ENCODE measurements around the gene CLIC5. TPM values are rescaled to one million over a fixed set of nuclear protein-coding genes. Genes with fewer than 3 reads are reported as not detected.

The CLIC5 gene
- total RNA-seq, 1 experiment from 2014 or later = not detected

DNA sequence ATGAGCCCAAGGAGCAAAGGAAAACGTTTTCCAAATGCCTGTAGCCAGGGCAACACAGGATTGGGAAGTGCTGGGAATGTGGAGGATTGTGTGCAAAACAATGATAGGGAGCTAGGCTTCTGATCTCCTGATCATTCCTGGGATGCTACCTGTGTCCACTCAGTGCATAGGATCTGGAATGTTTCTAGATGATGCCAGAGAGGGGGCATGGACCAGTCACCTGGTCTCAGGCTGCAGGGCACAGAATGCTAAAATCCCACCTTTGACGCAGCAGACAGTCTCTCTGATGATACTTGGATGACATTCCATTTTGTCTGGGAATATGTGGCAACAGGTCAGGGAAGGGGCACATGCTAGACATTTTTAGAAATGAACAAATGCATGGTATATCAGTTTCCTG, 128.9 kb downstream of the CLIC5 start:
- no peak for DNase-seq (ENCODE audit: low read depth)
- in situ Hi-C loops (cut with HindIII; ENCODE audit: low pct_unique_long_range_greater_than_20kb, low sequenced_read_pairs) = no loop called here

DNA sequence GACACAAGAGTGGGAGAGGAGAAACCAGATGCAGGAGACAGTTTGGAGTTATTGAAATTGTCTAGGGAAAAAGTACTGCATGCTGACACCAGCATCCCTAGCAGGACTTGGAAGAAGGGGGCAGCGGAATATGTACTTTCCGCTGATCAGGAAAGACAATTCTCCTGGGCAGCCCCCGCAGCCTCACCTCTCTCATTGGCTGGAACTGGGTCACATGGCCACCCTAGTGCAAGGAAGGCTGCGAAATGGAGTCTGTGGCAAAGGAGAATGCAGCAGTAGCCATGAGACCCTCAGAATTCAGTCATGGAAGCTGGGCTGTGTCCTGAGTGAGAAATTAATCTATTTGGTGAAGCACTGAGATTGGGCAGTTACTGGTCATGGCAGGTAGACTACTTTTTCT, 131.3 kb downstream of the CLIC5 start:
- no peak for DNase-seq (ENCODE audit: low read depth)
- in situ Hi-C loops (cut with HindIII; ENCODE audit: low pct_unique_long_range_greater_than_20kb, low sequenced_read_pairs) = no loop called here

DNA sequence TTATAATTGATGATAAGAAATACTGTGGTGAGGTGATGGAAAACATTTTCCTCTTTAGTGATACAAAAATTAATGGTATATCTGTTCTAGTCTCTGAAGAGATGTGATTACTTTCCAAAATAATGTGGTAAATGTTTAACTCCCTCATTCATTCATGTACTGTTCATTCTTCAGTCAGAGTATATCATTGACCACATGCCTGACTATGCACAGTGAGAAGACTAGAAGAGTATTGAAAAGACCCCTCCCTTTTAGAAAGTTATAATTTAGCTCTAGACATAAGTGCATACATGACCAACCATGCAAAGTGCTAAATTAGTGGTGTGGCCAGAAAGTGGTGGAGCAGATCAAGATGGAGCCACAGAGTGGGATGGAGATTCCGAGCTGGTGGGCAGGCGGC, 133.0 kb downstream of the CLIC5 start:
- in situ Hi-C loops (cut with HindIII; ENCODE audit: low pct_unique_long_range_greater_than_20kb, low sequenced_read_pairs) = no loop called here
- no peak for DNase-seq (ENCODE audit: low read depth)

DNA sequence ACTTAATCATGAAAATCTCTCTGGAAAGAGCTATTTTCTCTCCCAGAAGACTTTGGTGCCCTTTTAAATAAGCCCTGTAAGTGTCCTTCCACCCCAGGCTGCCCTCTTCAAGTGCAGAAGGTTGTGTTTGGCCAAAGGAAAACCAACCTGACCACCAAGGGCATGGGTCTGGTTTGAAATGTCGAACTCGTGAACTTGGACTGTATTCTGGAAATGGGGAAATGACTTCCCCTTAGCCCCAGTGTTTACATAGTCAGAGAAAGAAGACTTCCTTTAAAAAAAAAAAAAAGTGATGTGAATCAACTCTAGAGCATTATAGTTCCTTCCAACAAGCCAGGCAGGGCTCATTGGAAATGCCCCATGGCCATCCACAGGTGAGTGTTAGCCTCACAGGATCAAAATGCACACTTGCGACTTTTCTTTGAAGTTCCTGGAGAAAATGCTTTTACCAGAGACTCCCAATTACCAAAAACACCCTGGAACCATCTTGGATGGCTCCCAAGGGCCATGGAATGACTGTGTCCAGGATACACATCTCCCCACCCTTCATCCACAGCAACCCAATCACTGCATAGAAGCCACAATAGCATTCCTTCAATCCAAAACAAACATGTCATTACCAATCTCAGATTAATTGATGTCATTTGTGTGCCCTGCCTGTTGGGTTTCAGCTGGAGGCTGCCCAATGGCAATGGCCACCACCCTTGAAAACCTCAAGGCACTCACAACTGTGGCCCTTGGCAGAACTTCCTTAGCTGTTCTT, 133.8 kb downstream of the CLIC5 start:
- in situ Hi-C loops (cut with HindIII; ENCODE audit: low pct_unique_long_range_greater_than_20kb, low sequenced_read_pairs) = no loop called here
- DNase-seq (ENCODE audit: low read depth) = no peak

DNA sequence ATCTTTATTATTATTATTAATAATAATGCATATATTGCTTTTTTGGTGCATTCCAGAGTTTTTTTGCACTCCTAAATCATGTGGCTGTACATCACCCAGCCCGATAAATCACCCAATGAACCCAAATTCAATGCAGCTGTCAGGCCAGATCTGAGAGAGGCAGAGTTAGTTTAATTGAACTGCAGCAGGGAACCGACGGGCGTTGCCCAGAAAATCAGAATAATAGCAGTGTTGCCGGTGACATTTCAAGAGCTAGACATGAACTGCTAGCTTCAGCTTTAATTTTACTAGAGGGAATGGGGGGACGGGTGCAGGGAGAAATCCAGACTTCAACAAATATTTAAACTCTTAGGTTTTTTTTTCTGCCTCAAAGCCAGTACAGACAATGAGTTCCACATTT, 135.0 kb downstream of the CLIC5 start:
- DNase-seq (ENCODE audit: low read depth) = no peak
- in situ Hi-C loops (cut with HindIII; ENCODE audit: low pct_unique_long_range_greater_than_20kb, low sequenced_read_pairs) = no loop called here

DNA sequence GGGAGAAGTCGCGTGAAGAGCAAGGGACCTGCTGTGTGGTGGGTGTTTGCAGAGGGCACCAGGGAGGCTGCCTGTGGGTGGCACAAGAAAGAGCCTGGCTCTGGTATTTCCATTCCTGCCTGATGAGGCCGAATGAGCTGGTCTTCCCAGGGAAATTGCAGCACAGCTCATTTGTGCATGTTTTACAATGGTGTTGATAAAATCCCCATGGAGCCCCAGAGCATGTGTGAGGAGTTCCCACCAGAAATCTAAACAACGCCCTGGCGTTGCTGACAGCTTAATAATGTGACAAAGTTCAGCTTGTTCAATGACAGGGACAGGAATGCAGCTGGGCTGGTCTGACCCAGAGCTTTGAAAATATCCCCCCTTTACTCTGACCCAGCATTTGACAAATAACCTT, 135.5 kb downstream of the CLIC5 start:
- in situ Hi-C loops (cut with HindIII; ENCODE audit: low pct_unique_long_range_greater_than_20kb, low sequenced_read_pairs) = no loop called here

DNA sequence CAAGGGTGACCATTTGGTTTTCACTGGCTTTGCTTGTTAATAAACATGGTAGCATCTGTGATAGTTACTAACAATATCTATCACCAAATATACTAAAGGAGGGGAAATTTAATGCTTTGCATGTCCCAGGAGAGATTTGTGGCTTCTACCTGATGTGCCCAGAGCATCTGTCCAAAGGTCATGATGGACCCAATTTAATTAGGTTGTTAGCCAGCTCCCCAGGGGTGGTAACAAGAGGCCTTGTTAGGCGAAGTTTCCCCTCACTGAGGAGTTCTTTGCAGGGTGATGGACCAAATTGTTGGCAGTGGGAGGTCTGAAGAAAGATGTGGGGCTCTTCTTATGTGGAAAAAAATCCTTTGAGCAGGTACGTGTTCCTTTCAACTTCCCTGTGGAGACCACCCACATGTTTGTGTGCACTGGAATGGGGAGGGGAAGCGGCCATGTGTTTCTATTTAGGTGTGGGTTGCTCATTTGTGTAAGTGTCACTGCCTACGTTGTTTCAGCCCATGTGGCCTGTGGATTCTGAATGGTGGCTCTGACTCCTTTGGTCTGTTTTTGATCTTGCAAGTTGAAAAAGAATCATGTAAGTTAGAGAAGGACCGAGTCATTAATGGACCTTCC, 137.6 kb downstream of the CLIC5 start:
- no peak for DNase-seq (ENCODE audit: low read depth)
- in situ Hi-C loops (cut with HindIII; ENCODE audit: low pct_unique_long_range_greater_than_20kb, low sequenced_read_pairs) = no loop called here

More for the DNA sequence above, 135.5 kb downstream of the CLIC5 start:
- no peak for DNase-seq (ENCODE audit: low read depth)

DNA sequence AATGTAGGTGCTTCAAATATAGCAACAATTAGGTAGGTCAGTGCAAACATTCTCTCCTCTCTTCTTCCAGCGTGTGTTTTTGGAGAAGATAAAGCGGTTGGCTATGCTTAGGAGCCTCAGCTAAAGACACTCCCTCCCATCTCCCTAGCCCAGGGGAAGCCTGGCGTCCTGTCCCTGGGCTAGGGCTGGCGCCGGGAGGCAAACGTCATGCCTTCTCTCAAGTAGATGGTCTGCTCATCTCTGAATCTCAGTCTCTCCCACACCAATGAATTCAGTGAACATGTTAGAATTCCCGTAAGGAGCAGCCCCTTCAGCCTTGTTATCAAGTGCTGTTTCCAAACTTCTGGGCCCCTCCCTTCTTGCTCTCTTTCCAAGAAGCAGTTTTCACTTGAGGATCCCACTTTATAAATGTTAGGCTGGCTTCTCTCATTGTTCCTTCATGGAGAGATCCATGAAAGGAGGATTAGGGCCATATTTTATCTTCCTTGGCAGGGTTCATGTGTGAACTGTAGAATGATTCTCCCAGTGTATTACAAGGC, 142.8 kb downstream of the CLIC5 start:
- in situ Hi-C loops (cut with HindIII; ENCODE audit: low pct_unique_long_range_greater_than_20kb, low sequenced_read_pairs) = no loop called here
- no peak for DNase-seq (ENCODE audit: low read depth)

DNA sequence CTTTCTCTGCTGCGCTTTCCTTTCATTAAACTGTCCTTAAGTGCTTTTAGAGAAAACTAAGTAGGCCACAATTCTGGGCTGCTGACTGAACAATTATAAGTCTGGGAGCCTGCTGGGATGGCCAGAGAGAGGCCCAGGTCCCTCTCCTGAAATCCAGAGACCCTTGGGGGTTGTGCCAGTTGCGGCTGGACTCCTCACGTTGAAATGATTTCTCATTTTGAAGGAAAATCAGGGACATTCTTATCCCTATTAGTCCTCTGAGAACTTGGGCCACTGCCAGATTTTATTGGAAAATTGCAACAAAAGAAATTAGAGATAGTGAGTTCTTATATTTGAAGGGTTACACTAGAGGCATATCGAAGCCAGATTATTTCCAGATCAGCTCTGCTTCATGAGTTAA, 145.1 kb downstream of the CLIC5 start:
- in situ Hi-C loops (cut with HindIII; ENCODE audit: low pct_unique_long_range_greater_than_20kb, low sequenced_read_pairs) = no loop called here
- DNase-seq (ENCODE audit: low read depth) = no peak

DNA sequence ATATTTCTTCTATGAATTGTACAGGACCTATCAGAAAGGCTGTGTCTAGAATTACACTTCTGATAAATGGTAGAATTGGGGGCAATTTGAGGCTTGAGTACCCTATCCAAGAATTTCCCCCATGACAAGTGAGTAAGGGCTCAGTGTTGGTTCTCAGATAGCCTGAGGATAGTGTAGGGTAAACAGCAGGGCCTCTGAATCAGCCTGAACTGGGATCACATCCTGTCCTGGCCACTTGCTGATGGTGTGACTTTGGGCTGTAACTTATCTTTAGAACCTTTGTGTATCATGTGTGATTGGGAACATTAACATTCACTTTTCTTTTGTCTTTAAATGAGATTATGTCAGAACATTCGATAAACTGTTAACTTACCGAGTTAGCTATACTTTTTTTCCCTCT, 151.0 kb downstream of the CLIC5 start:
- in situ Hi-C loops (cut with HindIII; ENCODE audit: low pct_unique_long_range_greater_than_20kb, low sequenced_read_pairs) = no loop called here
- no peak for DNase-seq (ENCODE audit: low read depth)

DNA sequence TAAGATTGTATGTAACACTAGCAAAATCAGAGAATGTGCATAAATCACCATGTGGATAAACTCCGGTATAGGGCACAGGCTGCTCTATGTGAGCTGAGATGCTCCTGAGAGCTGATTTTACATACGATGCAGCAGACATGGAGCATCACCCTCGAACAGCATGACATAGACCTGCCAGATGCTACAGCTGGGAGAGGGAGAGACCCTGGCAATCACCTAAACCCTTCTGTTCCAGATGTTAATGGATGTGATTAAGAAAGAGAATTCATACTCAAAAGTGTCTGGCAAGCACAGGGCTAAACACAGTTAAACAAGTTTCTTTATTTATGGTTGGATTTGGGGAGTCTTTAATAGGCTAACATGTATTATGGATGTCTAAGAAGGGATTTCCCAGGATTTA, 157.0 kb downstream of the CLIC5 start:
- in situ Hi-C loops (cut with HindIII; ENCODE audit: low pct_unique_long_range_greater_than_20kb, low sequenced_read_pairs) = no loop called here
- DNase-seq (ENCODE audit: low read depth) = no peak

DNA sequence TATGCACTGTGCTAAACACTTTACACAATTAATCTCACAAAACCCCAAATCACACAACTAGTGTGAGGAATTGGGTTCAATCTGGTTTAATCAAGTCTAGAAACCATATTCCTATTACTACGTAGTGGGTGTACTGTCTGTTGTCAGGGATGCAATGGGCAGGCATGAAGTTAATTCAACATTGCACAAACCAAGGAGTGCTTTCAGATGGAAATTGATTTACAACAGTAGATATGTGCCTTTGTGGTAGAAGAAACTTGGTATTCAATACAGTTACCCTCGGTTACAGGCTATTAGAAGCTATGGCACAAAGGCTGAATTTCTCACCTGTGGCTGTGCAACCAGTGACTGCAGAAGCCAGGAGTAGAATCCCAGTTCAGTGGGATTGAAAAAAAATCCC, 157.8 kb downstream of the CLIC5 start:
- in situ Hi-C loops (cut with HindIII; ENCODE audit: low pct_unique_long_range_greater_than_20kb, low sequenced_read_pairs) = no loop called here
- DNase-seq (ENCODE audit: low read depth) = no peak

DNA sequence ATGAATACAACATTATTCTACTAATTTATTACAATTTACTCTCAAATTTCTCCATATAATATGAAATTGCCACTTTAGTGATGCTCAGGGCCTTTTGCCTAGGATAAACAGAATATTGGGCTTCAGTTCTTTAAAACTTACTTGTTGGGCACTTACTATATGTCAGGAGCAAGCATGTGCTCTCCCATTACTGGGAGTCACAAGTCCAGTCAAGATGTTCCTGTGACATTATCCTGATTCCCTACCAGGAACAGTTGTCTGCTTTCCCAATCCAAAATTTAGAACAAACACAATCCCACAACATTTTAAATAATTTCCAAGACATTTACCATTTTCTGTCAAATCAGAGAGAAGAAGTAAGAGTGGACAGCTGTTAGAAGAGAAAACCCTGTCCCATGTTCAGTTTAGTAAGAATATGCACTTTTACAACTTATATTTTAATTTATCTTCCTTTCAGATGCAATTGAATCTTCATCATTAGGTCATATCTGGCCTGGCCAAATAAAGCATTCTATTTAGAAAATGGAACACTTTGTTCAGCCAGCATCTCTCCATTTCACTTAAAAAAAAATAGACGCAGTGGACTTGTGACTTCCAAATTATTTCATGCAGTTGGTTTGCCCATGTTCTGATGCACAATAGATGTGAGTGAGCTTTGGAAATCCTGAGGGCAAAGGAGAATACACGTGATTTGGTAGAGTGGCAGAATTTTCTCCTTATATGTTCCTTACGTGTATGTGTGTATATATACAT, 159.8 kb downstream of the CLIC5 start:
- no peak for DNase-seq (ENCODE audit: low read depth)
- in situ Hi-C loops (cut with HindIII; ENCODE audit: low pct_unique_long_range_greater_than_20kb, low sequenced_read_pairs) = no loop called here

DNA sequence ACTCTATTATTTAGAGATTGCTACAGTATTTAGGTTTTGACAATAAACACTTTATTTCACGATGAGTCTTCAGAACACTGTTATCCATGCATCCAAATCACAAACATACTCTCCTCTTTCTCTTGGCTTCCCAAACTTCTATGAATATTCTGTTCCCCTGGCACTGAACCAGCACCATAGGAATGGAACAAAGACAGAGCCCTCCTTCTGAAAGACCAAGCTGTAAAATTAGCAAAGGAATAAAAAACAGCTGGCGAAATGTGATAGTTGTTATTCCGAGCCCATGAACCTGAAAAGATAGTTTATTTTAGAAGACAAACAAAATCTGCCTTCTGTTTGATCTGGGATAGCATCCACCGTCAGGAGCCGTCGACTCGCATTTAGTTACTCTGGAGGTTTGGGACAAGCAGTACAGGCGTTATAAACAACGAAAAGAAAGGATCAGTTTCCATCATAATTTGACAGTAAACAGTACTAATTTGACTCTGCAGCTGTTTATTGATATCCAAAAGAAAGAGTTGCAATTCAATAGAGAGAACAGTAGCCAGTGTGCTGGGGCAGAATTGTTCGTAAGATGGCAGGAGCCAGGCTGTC, 161.4 kb downstream of the CLIC5 start:
- in situ Hi-C loops (cut with HindIII; ENCODE audit: low pct_unique_long_range_greater_than_20kb, low sequenced_read_pairs) = no loop called here
- no peak for DNase-seq (ENCODE audit: low read depth)

DNA sequence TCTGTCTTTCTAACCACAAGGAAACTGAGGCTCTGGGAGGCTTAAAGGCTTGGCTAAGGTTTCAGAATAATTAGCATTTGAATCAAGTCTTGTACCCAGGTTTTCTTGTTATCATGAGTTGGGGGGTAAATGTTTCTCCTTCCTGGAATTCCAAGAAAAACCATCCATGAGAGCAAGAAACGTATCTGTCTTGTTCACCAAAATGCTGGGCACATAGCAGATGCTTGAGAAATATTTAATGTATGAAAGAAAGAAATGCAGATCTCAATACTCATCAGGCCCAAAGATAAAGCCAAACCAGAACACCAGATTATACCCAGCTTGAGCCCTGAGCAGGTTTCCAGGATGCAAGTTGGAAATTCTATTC, 164.6 kb downstream of the CLIC5 start:
- in situ Hi-C loops (cut with HindIII; ENCODE audit: low pct_unique_long_range_greater_than_20kb, low sequenced_read_pairs) = no loop called here

DNA sequence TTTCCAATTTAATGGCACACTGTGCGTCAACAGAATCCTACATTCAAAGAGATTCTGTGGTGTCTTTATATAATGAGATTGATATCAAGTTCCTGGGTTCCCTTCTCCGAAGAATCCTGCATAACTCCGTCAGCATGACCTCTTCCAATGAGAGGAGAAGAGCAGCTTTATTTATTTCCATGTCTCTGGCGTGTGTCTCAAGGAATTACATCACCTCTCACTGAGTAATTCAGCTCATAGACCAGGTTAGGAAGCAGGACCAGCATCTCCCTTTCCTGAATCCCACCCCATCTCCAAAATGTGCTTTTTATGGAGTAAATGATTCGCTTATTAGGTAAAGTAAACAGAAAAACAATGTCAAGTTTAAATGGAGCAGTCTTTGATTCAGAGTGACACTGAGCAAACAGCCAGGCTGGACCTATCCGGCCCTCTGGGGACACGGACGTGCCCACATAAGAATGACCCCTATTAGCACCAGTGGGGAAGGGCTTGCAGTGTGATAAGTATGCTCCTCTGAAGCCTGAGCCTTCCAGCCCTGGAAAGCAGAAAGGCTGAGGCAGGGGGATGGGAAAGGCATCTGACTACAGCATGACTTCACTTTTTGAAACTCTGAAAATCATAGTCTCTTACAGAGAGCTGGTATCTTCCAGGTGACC, 165.2 kb downstream of the CLIC5 start:
- DNase-seq (ENCODE audit: low read depth) = no peak
- in situ Hi-C loops (cut with HindIII; ENCODE audit: low pct_unique_long_range_greater_than_20kb, low sequenced_read_pairs) = no loop called here

More for the DNA sequence above, 164.6 kb downstream of the CLIC5 start:
- no peak for DNase-seq (ENCODE audit: low read depth)

DNA sequence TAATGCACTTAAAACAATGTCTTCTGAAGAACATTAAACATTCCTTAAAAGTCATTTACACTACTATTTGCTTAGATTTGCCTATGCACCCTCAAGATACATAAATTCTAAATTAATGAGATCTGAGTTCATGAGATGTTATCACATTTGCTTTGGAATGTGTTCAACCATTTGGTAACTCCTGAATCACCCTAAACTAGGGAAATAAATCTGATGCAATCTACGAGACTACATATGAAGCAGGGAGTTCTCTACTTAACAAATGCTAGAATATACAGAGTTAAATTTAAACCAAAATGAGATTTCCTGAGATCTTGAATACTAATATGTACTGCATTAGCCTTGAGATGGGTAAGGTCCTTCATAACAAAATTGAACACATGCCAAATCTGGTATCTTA, 170.1 kb downstream of the CLIC5 start:
- in situ Hi-C loops (cut with HindIII; ENCODE audit: low pct_unique_long_range_greater_than_20kb, low sequenced_read_pairs) = no loop called here
- no peak for DNase-seq (ENCODE audit: low read depth)

DNA sequence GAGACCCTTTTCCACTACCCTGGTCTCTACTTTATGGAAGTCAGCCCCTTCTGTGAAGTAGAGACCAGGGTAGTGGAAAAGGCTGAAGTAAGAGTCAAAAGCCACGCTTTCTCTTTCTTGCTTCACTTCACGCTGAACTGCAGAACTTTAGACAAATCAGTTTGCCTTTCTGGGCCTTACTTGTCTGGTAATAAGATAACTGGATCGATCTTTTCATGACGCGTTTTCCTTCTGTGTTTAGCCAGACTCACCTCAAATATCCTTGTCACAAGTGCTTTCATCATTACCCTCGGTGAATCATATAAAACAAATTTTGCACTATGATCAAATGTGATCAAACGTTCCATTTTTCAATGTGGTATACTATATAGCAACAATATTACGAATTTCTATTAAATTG, 170.7 kb downstream of the CLIC5 start:
- in situ Hi-C loops (cut with HindIII; ENCODE audit: low pct_unique_long_range_greater_than_20kb, low sequenced_read_pairs) = no loop called here
- no peak for DNase-seq (ENCODE audit: low read depth)
